Heart right ventricle (tissue), 16 donors: ENCODE results near the gene MUC5B. TPM values are rescaled to one million over a fixed set of nuclear protein-coding genes. Genes with fewer than 3 reads are reported as not detected.

ENCODE experiments used
- ATAC-seq, 8 donors: fragments of 200-7000 bp; cut with Tn5 transposase; one replicate each; pipeline ENCODE4 v1.9.1; 2020; ENCODE audit warnings: mild to moderate bottlenecking in 8 of 8, moderate library complexity in 8 of 8, moderate number of reproducible peaks in 1 of 8
- DNase-seq, 2 donors: peaks; one replicate each; pipeline ENCODE4 v3.0.0-alpha.2; 2020
- H3K27ac ChIP-seq, 10 donors: fragments of 200-600 bp; sonication (generic) in 2 of 10; one replicate each; pipeline versions ENCODE4 v1.5.0 to v1.8.0; 2020 to 2022; ENCODE audit warnings: mild to moderate bottlenecking in 3 of 10
- H3K27me3 ChIP-seq, 7 donors: fragments of 200-600 bp; one replicate each; pipeline ENCODE4 v1.8.0; 2021 to 2022; ENCODE audit warnings: mild to moderate bottlenecking in 2 of 7
- H3K36me3 ChIP-seq, 9 donors: fragments of 200-600 bp; sonication (generic) in 1 of 9; one replicate each; pipeline versions ENCODE4 v1.5.0 to v1.8.0; 2020 to 2022; ENCODE audit warnings: mild to moderate bottlenecking in 2 of 9
- H3K4me1 ChIP-seq, 9 donors: fragments of 200-600 bp; sonication (generic) in 1 of 9; one replicate each; pipeline versions ENCODE4 v1.5.0 to v1.8.0; 2020 to 2022; ENCODE audit warnings: mild to moderate bottlenecking in 4 of 9
- H3K4me3 ChIP-seq, 10 donors: fragments of 200-600 bp; sonication (generic) in 2 of 10; one replicate each; pipeline versions ENCODE4 v1.5.0 to v1.8.0; 2020 to 2022; ENCODE audit warnings: mild to moderate bottlenecking in 7 of 10, moderate library complexity in 2 of 10
- H3K9me3 ChIP-seq, 11 donors: fragments of 200-600 bp in 10 of 11; sonication (generic) in 2 of 11; one replicate each; pipeline versions ENCODE4 v1.5.0 to v1.8.0; 2013 to 2022; ENCODE audit warnings: mild to moderate bottlenecking in 2 of 11, control low read depth in 1 of 11, moderate library complexity in 1 of 11
- WGBS, 2 donors: extraction: QIAGEN DNeasy Blood & Tissue Kit; methylation state at CpG; one replicate each; pipeline ENCODE4 v1.1.7; 2013; ENCODE audit warnings: inconsistent platforms in 1 of 2; 5-methylcytosine and 5-hydroxymethylcytosine counted together
- intact Hi-C, 10 donors: fragments of 100-400 bp; cut with DNase I; formaldehyde crosslinking; loops; one replicate each; pipeline versions ENCODE4 v1.11.1 to v1.14.2; 2022
- polyA plus RNA-seq, 2 donors: library from polyadenylated mRNA; stranded (reverse); fragments of 200-250 nt; gene quantifications; one replicate each; pipeline ENCODE4 v1.2.3, GENCODE V29; 2013
- total RNA-seq, 10 donors: library from RNA; stranded (reverse); fragmentation: NEBNext Ultra II Directional in 3 of 10; extraction: Animal tissue kit (Norgen Biotek cat#: 25700) in 3 of 10; gene quantifications; one replicate each; pipeline versions ENCODE4 v1.2.1 to v1.2.4, GENCODE V29; 2021 to 2023
- TF ChIP-seq, protein P1 (sequence below), 9 donors: fragments of 200-600 bp; sonication (generic) in 2 of 9; IDR thresholded peaks; one replicate each; pipeline versions ENCODE4 v1.5.0 to v1.8.0; 2021 to 2022; ENCODE audit warnings: antibody characterized with exemption in 9 of 9, mild to moderate bottlenecking in 5 of 9, moderate library complexity in 1 of 9
- donor health status: Arrhythmogenic right ventricular cardiomyopathy.
- donor health status: ischemic (EF 13 %, LVEDD 7.1; RV severe dilation, severe dysfunction).
- donor health status: healthy with polysubstance abuse.
- donor health status: DM: no; HTN: yes; CAD: no.
- donor health status: DM: no; HTN: no; CAD: no.
- donor health status: ischemic (EF 25% LVEDD 6.9; RV normal size, moderate dysfunction).
- donor health status: ischemic (EF 25% LVEDD 5.7; RV mildly dilated, moderate dysfunction).
- donor health status: healthy.
- donor health status: DM: yes; HTN: yes; CAD: no.
- donor health status: Ischemic cardiomyopathy.
- donor health status: ischemic (EF 35%, LVEDD 5.7; RV mildly dilated, moderate dysfunction).
- donor health status: nonischemic (EF 11% LVEDD 7.7; RV severe dilation, severe dysfunction).
- donor health status: DM: yes; HTN: yes; CAD: no.
- donor health status: PGD.
- donor health status: ischemic (EF 29% LVEDD 5.4; RV normal size, mild dysfunction).
- donor health status: nonischemic (EF 23%, LVEDD 6.1; RV moderate dilation, normal function).

The MUC5B gene
- total and polyA plus RNA-seq, 12 donors: not detected

DNA sequence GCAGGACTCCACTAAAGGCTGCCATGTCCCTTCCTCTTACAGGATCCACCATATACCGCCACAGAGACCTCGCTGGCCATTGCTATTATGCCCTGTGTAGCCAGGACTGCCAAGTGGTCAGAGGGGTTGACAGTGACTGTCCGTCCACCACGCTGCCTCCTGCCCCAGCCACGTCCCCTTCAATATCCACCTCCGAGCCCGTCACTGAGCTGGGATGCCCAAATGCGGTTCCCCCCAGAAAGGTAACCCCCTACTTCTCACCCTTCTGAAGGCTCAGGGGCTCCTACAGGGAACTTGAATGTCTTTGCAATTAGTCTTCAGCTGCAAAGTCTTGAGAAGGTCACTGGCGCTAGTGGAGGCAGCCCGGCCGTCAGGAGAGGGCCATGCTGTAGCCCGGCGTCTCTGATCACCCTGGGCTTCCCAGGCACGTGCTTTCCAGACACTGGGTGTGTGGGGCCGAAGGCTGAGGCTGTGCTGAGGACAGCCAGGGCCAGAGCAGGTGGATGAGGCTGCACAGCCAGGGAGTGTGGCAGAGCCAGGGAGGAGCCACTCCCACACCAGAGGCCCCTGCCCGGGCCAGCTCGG lies 30.0 kb upstream of the MUC5B start:
- H3K27me3 ChIP-seq: peaks cover 0 to 43% (median 20%) of the 10 kb centered on the region in 7 donors
- TF ChIP-seq, protein P1, sequence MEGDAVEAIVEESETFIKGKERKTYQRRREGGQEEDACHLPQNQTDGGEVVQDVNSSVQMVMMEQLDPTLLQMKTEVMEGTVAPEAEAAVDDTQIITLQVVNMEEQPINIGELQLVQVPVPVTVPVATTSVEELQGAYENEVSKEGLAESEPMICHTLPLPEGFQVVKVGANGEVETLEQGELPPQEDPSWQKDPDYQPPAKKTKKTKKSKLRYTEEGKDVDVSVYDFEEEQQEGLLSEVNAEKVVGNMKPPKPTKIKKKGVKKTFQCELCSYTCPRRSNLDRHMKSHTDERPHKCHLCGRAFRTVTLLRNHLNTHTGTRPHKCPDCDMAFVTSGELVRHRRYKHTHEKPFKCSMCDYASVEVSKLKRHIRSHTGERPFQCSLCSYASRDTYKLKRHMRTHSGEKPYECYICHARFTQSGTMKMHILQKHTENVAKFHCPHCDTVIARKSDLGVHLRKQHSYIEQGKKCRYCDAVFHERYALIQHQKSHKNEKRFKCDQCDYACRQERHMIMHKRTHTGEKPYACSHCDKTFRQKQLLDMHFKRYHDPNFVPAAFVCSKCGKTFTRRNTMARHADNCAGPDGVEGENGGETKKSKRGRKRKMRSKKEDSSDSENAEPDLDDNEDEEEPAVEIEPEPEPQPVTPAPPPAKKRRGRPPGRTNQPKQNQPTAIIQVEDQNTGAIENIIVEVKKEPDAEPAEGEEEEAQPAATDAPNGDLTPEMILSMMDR (IDR thresholded peaks at IDR 0.05): no peak
- H3K4me1 ChIP-seq: no peaks in the 10 kb centered on the region
- H3K9me3 ChIP-seq: no peaks in the 10 kb centered on the region
- ATAC-seq (no peak), DNase-seq (no peak)
- H3K27ac ChIP-seq: no peak overlapping the region
- H3K36me3 ChIP-seq: no peaks in the 10 kb centered on the region
- intact Hi-C loops: no loop called here
- H3K4me3 ChIP-seq: no peak overlapping the region
- 84 to 87% methylated on average over 17 of the region's 17 CpGs for WGBS, 2 donors

DNA sequence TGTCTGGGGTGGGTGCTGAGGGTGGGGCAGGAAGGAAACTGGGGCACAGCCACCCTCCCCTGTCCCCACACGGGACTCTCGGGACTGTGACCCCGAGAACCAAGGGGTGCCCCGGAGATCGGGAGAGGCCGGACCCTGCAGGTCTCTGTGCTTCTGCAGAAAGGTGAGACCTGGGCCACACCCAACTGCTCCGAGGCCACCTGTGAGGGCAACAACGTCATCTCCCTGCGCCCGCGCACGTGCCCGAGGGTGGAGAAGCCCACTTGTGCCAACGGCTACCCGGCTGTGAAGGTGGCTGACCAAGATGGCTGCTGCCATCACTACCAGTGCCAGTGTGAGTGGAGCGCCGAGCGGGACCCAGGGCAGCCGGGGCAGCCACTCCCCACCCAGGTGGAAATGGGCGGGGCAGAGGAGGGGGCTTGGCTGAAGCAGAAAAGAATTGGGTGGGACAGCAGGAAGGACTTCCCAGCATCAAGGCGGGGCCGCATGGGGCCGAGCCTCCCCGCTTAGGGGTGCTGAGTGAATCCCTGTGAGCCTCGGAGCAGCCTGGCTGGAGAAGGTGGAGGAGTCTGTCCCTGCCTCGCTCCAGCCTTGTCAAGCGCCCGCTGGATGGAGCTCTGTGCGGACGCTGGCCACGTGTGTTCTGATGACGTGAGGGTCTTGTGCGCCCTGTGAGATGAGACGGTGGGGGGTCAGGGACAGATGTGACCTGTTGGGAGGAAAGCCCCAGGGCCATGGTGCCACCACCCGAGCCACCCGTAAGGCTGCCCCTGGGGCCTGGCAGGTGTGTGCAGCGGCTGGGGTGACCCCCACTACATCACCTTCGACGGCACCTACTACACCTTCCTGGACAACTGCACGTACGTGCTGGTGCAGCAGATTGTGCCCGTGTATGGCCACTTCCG lies 29.3 kb upstream of the MUC5B start:
- DNase-seq (no peak), ATAC-seq (peak in 1 of 8 donors; percentile 9)
- TF ChIP-seq, protein P1 (IDR thresholded peaks at IDR 0.05): no peak

DNA sequence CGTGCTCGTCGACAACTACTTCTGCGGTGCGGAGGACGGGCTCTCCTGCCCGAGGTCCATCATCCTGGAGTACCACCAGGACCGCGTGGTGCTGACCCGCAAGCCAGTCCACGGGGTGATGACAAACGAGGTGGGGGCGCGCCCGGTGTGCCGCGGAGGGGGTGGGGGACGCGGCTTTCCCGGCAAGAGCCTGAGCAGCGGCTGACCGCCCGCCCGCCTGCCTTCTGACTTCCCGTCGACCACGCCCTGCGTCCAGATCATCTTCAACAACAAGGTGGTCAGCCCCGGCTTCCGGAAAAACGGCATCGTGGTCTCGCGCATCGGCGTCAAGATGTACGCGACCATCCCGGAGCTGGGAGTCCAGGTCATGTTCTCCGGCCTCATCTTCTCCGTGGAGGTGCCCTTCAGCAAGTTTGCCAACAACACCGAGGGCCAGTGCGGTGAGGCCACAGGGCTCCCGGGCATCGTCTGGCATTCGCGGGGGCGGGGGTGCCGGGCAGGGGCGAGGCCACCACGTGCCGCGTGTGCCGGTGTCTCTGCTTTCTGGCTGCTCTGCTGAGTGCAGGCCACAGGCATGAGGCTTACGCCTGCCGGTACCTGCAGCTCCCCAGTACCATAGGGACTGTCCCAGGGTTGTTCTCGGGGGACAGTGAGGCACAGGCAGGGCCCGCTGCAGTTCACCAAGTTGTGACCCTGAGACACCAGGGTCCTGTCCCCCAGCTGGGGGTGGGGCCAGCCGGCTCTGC lies 28.5 kb upstream of the MUC5B start:
- Histone ChIP-seq H3K27me3 (peaks cover 0 to 53% (median 36%) of the 10 kb centered on the region in 7 donors), H3K36me3 (no peaks in the 10 kb centered on the region), H3K4me3 (no peak overlapping the region), H3K4me1 (no peaks in the 10 kb centered on the region), H3K27ac (no peak overlapping the region), H3K9me3 (no peaks in the 10 kb centered on the region)
- ATAC-seq (no peak), DNase-seq (no peak)
- TF ChIP-seq, protein P1 (IDR thresholded peaks at IDR 0.05): no peak
- intact Hi-C loops: no loop called here
- 94 to 97% methylated on average over 59 of the region's 59 CpGs for WGBS, 2 donors

More for the DNA sequence above, 29.3 kb upstream of the MUC5B start:
- 88 to 90% methylated on average over 43 of the region's 43 CpGs for WGBS, 2 donors
- Histone ChIP-seq H3K27me3 (peaks cover 0 to 49% (median 27%) of the 10 kb centered on the region in 7 donors), H3K4me3 (no peak overlapping the region), H3K36me3 (no peaks in the 10 kb centered on the region), H3K4me1 (no peaks in the 10 kb centered on the region), H3K27ac (no peak overlapping the region), H3K9me3 (no peaks in the 10 kb centered on the region)
- intact Hi-C loops: no loop called here

DNA sequence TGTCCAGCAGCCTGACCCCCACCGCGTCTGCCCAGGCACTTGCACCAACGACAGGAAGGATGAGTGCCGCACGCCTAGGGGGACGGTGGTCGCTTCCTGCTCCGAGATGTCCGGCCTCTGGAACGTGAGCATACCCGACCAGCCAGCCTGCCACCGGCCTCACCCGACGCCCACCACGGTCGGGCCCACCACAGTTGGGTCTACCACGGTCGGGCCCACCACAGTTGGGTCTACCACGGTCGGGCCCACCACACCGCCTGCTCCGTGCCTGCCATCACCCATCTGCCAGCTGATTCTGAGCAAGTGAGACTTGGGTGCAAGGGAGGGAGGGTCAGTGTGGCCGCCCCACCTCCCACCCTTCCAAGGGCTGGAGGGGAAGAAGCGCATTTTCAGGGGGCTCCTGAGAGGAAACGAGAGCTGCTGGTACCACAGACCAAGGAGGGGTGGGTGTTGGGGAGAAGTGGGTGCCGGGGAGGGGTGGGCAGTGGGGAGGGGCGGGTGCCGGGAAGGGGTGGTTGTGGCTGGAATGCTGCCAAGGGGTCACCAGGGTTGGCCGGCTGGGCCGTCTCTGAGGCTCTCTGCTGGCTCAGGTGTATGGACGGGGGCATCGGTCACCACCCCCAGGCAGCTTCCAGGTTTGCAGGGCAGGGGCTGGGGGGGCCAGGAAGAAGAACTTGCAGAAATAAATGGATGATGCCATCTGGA lies 27.7 kb upstream of the MUC5B start:
- no peak overlapping the region for H3K27ac ChIP-seq
- WGBS, 2 donors: 85 to 89% methylated on average over 32 of the region's 32 CpGs
- ATAC-seq (no peak), DNase-seq (no peak)
- peaks cover 0 to 61% (median 42%) of the 10 kb centered on the region in 7 donors for H3K27me3 ChIP-seq
- intact Hi-C loops: no loop called here
- no peaks in the 10 kb centered on the region for H3K9me3 ChIP-seq
- H3K36me3 ChIP-seq: no peaks in the 10 kb centered on the region
- no peak overlapping the region for H3K4me3 ChIP-seq
- H3K4me1 ChIP-seq: no peaks in the 10 kb centered on the region
- TF ChIP-seq, protein P1 (IDR thresholded peaks at IDR 0.05): no peak
